Lower leg skin (tissue), 4 donors: ENCODE data around the gene ISG15. TPM values are rescaled to one million over a fixed set of nuclear protein-coding genes. Genes with fewer than 3 reads are reported as not detected.

Source experiments
- DNase-seq, 2 donors: peaks; one replicate each; pipeline ENCODE4 v3.0.0-alpha.2; 2019; ENCODE audit warnings: low spot score in 2 of 2
- H3K4me3 ChIP-seq: fragments of 200-600 bp; sonication (generic); 2 replicates; pipeline ENCODE4 v1.5.1; 2017; ENCODE audit warnings: mild to moderate bottlenecking, low read depth; ENCODE audit not compliant: poor library complexity, severe bottlenecking
- CTCF ChIP-seq, 3 donors: fragments of 450-650 bp; IDR thresholded peaks; one replicate each; pipeline ENCODE4 v1.5.1; 2016; ENCODE audit warnings: antibody characterized with exemption in 3 of 3, mild to moderate bottlenecking in 3 of 3, moderate library complexity in 2 of 3
- POLR2A ChIP-seq, 2 donors: fragments of 450-650 bp; IDR thresholded peaks; one replicate each; pipeline ENCODE4 v1.6.1; 2016 to 2017; ENCODE audit warnings: antibody characterized with exemption in 2 of 2, mild to moderate bottlenecking in 1 of 2, moderate library complexity in 1 of 2
- WGBS, 2 donors: methylation state at CpG; one replicate each; pipeline ENCODE4 v1.1.5; 2018; 5-methylcytosine and 5-hydroxymethylcytosine counted together
- intact Hi-C: fragments of 100-400 bp; cut with DNase I; formaldehyde crosslinking; loops from one replicate; pipeline ENCODE4 v1.15.0; 2023; ENCODE audit warnings: low total_unique reads
- total RNA-seq, 4 donors: library from RNA; depleted of rRNA; stranded (reverse); fragments of >200 nt; gene quantifications; one replicate each; pipeline ENCODE4 v1.1.0, GENCODE V29; 2016

Gene ISG15
- total RNA-seq, 4 donors from 2014 or later, result 3.6 to 12.9 (median 6.0) TPM

- intact Hi-C loops, result no loop called here
- TF ChIP-seq POLR2A (IDR thresholded peaks at IDR 0.05), result no peak
- TF ChIP-seq CTCF (IDR thresholded peaks at IDR 0.05), result no peak
- 0 to 1% methylated on average over 12 to 15 of the region's 60 CpGs for WGBS, 2 donors
- DNase-seq, result peak; percentile 55 to 95
- H3K4me3 ChIP-seq, result peak overlapping the region; percentile 48
Measured at GRCh38 chr1:966704-967300, 46.5 kb upstream of the ISG15 start.

- 49 to 50% methylated on average over 14 to 17 of the region's 23 CpGs for WGBS, 2 donors
- TF ChIP-seq POLR2A (IDR thresholded peaks at IDR 0.05) (no peak), CTCF (IDR thresholded peaks at IDR 0.05) (no peak)
- DNase-seq, result no peak
- no peak overlapping the region for H3K4me3 ChIP-seq
- intact Hi-C loops, result no loop called here
Measured at GRCh38 chr1:967466-968343, 45.6 kb upstream of the ISG15 start.

GRCh38 chr1:969260-969855 lies 43.9 kb upstream of the ISG15 start:
- WGBS, 2 donors, result 80 to 83% methylated on average over 15 of the region's 15 CpGs
- no peak for DNase-seq
- no peak overlapping the region for H3K4me3 ChIP-seq
- intact Hi-C loops, result no loop called here
- TF ChIP-seq CTCF (IDR thresholded peaks at IDR 0.05), result no peak
- TF ChIP-seq POLR2A (IDR thresholded peaks at IDR 0.05), result no peak

- TF ChIP-seq CTCF (IDR thresholded peaks at IDR 0.05) (no peak), POLR2A (IDR thresholded peaks at IDR 0.05) (no peak)
- intact Hi-C loops, result no loop called here
- no peak overlapping the region for H3K4me3 ChIP-seq
- WGBS, 2 donors, result 23 to 26% methylated on average over 30 to 33 of the region's 33 CpGs
- DNase-seq, result no peak
Measured at GRCh38 chr1:970242-970972, 42.9 kb upstream of the ISG15 start.

GRCh38 chr1:970973-971730 lies 42.1 kb upstream of the ISG15 start:
- DNase-seq, result no peak
- no peak for TF ChIP-seq CTCF (IDR thresholded peaks at IDR 0.05)
- no peak for TF ChIP-seq POLR2A (IDR thresholded peaks at IDR 0.05)
- H3K4me3 ChIP-seq, result no peak overlapping the region
- 22 to 30% methylated on average over 27 of the region's 42 CpGs for WGBS, 2 donors
- intact Hi-C loops, result no loop called here
